MV-4-11 (cell line): ENCODE results near the gene PCMT1.
A peak's percentile ranks its signal among the peaks of the same experiment; 100 is the strongest.
"Not testable (repeated sequence)": the region's sequence is repeated elsewhere in the genome, so short reads cannot be mapped to it uniquely, and the experiment has no call there.

Experiments
- DNase-seq: peaks from one replicate; lab custom pipeline; 2025; lab: John Stamatoyannopoulos, UW

PCMT1 gene

DNA sequence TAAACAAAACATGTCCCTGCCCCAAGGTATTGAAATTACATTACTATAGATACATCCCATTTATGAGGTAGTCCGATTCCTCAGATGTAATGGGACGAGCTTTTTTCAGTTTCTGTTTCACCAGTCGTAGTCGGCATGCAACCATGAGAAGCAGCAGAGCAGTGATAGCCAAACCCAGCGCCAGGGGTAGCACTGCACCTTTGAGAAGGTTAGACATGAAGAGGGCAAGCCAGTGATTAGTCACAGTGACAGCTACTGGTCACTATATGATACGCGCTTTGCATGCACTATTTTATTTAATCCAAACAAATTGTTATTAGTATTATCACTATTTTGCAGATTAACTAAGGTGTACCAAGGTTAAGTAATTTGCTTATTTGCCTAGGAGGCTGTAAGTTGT is 71.0 kb downstream of the PCMT1 start:
- DNase-seq, result no peak

DNA sequence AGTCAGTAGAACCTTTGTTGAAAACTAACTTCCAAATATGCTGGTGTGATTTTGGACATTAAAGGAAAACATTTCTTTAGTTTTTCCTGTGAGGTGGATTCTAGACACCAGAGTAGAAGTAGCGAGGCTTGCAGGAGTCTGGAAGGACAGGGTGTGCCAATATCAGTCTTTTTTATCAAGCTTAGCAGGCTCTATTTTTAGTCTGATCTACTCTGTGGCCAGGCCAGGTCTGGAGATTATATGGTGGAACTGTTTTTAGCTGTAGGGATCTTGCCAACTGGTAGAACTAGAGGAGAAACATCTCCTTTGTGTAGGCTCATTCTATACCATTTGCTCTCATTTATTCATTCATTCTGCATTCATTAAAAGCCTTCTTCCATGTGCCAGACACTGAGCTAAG is 72.0 kb downstream of the PCMT1 start:
- DNase-seq, result no peak

DNA sequence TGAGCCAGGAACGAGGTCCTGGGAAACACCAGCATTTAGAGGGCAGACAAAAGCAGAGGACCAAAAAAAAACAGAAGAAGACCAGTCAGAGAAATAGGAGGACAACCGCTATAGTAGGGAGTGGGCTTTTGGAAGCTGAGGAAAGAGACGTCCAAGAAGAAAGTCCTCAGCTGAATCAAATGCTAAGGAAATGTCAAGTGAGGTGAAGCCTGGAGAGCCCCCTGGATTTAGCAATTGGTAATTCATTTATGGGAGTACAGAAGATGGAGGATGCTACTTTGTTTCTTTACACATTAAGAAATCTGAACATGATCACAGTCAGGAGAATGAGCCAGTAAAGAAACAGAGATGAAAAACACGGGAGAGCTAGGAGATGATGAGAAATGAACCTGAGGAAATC is 73.5 kb downstream of the PCMT1 start:
- DNase-seq, result no peak

DNA sequence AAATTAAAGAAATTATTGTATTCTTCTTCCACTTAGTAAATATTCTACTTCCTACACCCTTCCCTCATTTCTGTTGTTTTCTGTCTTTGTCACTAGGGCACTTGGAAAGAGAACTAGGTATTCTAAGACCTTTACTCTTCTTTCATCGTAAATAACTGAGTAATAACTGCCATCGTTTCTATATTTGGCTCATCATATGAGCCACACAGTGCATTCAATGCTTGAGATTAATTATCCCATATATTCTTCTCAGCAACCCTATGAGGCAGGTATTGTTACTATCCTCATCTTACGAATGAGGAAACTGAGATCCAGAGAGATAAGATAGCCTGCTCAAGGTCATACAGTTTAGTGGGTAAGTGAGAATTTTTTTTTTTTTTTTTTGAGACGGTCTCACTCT is 75.8 kb downstream of the PCMT1 start:
- no peak for DNase-seq

DNA sequence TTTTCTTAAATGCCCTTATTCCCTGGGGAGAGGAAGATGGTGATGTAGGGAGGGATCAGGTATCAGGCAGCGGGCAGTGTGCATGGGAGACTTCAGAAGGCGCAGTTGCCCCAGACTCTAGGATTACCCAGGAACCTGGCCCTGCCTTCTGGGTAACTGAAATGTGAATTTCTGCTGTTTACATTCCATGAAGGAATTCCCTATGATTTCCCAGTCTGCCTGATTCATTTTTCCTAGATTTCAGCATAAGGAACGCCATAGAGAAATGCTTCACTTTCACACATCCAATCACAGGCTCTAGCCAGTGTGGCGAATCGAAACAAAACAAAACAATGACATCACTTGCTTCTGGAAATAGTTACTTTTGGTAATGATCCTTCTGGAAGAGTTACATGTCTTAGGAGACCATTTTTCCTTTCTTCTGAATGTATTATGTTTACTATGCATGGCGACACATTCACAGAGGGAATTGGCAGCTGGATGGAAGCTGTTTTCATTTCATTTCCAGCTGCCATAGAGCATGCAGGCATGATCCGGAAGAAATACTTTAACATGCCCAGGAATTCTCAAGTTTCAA is 81.3 kb downstream of the PCMT1 start:
- DNase-seq, result no peak

DNA sequence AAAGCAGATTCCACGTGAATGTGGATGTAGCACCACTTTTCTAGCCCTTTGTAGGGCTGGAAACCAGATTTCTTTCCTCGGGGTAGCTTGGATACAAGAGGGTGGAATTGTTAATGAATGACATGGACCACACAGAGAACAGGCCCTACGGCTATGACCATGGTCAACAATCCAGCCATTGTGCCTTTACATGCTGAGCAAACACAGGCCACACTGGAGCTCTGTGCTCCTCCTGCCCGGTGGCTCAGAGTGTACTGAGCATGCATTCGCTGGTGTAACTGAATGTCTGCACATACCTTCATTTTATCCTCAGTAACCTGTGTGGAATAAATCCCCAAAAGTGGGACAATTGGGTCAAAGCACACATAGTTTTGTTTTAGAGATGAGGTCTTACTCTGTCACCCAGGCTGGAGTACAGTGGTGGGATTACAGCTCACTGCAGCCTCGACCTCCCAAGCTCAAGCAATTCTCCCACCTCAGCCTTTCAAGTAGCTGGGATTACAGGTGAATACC is 81.8 kb downstream of the PCMT1 start:
- no peak for DNase-seq

DNA sequence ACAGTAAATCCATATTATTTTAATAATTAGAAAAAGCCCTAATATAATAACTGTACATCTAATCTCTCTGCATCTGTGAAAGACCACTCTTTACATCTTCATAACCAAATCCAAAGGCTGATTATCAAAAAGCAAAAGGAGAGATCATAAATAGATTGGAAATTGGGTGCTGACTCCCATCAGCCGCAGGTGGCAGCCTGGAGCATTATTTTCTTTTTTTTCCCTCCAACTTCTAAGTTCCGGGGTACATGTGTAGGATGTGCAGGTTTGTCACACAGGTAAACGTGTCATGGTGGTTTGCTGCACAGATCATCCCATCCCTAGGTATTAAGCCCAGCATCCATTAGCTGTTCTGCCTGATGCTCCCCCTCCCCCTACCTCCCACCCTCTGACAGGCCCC is 84.1 kb downstream of the PCMT1 start:
- DNase-seq, result no peak

DNA sequence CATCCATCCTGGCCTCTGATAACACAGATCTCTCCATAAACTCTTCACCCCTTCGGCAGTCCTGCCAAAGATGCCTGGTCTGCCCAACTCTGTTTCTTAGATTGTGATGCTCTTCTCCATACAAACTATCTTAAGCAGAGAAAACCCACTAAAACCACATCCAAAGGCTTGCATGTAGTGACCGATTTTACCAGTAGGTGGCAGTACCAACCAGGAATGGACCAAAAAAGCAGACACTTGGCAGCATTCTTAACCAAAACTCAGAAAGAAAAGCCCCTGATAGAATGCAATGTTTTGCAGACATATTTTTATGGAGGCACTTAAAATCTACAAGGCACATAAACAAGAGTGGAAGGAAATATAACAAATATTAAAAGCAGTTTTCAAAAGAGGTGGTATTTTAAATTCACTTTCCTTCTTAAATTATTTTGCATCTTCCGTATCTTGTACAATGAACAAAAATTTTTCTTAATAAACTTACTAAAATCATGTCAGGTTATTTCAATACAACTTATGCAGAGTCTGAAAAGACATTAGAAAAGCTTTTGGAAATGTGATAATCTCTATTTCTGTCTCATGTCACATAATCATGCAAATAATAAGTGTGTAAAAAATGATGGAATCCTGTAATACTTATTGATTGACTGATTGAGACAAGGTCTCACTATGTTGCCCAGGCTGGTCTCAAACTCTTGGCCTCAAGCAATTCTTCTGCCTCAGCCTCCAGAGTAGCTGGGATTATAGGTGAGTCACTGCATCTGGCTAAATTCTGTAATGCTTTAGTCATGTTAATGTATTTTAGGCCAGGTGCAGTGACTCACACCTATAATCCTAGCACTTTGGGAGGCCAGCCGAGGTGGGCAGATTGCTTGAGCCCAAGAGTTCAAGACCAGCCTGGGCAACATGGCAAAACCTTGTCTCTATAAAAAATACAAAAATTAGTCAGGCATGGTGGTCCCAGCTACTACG is 85.3 kb downstream of the PCMT1 start:
- DNase-seq, result peak; percentile 51

DNA sequence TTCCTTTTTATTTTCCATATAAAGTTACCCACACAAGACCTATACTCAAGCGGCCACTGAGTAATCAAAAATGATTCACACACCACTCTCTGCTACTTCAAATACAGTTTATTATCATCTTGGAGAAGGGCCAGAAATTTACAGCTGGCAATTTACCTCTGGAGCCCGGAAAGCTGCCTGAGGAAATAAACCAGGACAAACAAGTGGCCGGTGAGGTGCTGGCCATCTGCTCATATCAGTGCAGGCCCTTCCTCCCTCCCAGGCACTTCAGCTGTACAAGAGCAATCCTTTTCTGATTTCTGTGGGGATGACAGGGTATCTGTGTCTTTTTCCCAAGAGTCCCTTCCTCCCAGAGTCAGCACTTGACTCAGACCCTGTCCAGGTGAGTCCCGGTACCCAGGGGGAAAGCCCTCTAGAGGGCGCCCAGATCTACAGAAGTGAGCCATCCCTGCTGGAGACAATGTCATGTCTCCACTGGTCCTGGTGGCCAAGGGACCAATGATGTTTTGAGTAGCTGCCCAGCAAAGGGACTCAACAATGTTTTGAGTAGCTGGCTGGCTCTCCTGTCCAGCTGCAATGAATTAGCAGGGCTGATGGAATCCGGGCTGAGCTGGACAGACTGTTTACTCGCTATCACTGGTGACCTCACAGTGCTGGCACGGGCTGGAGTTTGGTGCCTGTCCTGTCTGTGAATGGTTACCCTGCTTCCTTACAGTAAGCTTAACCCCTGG is 91.0 kb downstream of the PCMT1 start:
- peak; percentile 16 for DNase-seq

DNA sequence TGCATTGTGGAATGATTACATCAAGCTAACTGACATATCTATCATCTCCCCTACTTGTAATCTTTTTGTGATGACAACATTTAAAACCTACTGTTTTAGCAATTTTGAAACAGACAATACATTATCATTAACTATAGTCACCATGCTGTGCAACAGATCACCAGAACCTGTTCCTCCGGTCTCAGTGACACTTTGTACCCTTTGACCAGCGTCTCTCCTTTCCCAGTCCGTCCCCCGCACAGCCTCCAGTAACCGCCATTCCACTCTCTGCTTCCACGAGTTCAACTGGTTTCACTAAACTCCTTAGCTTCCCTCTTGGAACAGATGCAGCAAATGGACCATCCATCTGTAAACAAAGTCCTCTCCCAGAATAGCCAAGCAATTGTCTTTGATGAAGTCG is 92.8 kb downstream of the PCMT1 start:
- no peak for DNase-seq

DNA sequence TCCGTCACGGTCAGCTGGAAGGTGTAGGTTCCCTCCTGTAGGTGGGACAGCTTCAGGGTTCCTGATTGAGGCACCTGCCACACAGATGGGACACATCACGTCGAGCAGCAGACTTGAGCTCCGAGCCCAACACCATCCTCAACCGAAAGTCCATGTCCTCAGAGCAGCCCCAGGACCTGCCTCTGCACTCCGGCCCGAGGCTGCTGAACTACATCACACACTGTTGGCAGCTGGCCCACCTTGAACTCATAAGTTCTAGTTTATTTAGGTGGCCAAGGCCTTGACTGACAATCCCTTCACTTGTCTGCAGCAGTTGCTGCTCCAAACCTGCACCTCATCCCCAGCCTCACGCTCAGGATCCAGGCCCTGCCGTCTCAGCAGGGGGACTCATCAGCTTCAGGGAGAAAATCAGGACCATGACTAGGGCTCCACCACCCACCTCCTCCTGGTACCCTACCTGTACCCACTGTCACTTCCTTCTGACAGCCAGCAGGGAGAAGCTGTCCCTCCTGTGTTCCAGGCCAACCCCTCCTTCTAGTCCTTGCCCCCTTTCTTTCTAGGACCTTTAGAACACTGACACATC is 93.6 kb downstream of the PCMT1 start:
- no peak for DNase-seq

DNA sequence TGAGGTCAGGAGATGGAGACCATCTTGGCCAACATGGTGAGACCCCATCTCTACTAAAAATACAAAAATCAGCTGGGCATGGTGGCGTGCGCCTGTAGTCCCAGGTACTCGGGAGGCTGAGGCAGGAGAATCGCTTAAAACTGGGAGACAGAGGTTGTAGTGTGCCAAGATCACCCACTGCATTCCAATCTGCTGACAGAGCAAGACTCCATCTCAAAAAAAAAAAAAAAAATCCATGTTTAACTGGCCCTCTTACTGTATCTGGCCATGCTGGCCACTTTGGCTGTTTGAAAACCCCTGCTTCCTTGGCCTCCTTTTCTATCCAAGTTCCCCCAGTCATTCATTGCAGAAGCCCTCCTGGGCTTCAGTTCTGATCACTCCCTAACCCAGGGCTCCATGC is 94.5 kb downstream of the PCMT1 start:
- DNase-seq, result not testable (repeated sequence)

DNA sequence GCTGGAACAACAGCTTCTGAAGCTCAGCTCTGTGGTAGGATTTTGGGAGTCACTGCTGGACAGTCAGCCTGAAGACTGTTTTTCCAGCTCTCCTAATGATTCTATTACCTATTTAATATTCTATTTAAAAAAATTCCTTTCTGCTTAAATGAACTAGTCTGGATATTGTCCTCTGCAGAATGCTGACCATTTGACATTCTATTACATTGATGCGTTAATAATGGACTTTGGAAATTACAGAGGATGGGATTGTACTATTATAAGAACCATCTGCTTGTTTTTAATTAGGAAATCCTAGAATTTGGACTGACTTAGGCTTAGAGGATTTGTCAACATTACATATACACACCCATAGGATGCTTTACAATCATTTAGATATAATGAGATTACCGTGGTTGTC is 94.9 kb downstream of the PCMT1 start:
- DNase-seq, result no peak

DNA sequence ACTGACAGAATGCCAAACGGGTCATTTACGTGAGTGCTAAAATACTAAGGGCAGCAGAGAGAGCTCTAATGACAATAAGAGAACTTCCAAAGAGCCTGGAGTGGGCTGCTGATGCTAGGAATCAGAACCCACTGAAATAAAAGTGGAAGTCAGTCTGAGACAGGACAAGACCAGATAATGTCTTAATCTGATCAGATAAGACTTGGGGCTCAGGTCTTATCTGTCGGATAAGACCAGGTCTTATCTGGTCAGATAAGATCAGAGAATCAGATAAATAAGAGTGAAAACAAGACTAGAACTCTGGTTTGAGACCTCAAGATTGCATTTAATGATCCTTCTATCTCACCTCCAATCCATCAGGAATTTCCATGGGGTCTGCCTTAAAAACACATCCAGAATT is 96.0 kb downstream of the PCMT1 start:
- no peak for DNase-seq

DNA sequence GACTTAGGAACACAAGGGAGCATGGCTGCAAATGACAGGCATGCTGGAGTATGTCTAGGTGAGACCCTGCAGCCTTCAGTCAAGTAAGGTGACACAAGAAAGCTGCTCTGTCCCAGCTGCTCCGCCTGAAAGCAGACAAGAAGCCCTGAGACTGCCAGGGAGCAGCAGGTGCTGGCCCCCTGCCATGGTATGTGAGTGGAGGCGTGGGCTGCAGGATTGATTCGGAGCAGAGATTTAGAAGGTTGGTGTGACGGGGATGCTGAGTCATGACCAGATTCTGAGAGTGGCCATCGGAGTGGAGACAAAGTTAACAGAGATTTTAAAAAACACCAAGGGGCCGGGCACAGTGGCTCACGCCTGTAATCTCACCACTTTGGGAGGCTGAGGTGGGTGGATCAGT is 96.8 kb downstream of the PCMT1 start:
- no peak for DNase-seq

DNA sequence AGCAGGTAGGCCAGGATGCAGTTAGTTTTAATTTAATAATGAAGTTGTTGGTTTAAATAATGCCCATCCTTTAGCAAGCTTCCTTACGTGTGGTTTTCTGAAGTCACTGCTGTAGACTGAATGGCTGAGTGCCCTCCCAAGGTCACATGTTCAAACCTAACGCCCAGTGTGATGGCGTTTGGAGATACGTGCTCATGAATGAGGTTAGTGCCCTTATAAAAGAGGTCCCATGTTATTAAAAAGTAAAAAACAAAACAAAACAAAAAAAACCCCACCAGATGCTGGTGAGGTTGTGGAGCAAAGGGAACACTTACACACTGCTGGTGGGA is 98.4 kb downstream of the PCMT1 start:
- no peak for DNase-seq

DNA sequence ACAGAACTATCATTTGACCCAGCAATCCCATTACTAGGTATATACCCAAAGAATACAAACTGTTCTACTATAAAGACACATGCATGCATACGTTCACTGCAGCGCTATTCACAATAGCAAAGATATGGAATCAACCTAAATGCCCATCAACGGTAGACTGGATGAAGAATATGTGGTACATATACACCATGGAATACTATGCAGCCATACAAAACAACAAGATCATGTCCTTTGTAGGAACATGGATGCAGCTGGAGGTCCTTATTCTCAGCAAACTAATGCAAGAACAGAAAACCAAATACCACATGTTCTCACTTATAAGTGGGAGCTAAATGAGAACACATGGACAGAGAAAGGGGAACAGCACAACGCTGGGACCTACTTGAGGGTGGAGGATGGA is 98.8 kb downstream of the PCMT1 start:
- not testable (repeated sequence) for DNase-seq

DNA sequence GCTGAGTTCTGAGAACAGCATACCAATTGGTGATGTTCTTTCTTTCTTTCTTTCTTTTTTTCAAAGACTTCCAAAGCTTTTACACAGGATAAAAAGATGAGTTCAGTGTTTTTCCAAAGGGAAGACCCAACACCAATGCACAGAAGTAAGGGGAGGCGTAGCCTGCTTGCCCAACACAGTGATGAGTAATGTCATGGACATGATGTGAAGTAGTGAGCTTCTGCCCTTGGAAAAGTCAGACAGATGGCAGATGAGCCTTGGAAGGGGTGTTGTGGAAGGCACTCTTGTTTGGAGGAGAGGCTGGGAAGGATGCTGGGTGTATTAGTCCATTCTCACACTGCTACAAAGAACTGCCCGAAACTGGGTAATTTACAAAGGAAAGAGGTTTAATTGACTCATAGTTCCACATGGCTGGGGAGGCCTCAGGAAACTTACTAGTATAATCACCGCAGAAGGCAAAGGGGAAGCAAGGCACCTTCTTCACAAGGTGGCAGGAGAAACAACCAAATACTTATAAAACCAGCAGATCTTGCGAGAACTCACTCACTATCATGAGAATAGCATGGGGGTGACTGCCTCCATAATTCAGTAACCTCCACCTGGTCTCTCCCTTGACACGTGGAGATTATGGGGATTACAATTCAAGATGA is 102.0 kb downstream of the PCMT1 start:
- DNase-seq, result no peak

DNA sequence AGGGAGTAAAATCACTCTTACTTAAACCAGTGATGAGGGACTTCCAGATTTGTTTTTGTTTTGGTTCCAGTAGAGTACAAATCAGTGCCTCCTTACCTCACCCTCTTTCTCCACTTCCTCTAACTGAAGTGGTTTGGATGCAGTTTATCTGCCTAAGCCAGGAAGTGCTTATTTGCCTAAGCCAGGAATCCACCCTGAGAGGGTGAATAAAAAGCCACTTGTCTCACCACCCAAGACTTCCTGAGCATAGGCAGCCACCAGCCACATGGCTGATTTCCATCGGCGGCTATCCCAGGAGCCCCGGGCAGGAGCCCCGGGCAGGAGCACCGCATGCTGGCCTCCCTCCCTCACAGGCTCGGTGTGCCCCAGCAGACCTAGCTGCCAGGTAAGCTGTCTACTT is 102.6 kb downstream of the PCMT1 start:
- peak; percentile 35 for DNase-seq

DNA sequence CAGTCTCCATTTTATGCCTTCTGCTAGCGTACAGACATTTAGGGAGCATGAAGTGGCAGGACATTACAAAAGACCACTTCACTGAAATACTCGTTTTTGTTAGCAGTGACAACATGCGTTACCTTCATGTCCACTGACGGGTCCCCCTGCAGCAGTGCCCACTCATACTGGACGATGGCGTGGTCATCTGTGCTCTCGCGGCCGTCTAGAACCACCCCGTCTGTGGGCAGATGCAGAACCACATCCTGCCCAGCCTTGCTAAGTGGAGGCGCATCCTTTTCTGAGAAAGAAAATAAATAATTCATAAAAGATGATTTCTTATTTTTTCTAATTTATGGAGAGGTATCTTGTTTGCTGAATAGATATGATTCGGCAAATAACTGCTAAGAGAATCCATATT is 103.3 kb downstream of the PCMT1 start:
- no peak for DNase-seq

DNA sequence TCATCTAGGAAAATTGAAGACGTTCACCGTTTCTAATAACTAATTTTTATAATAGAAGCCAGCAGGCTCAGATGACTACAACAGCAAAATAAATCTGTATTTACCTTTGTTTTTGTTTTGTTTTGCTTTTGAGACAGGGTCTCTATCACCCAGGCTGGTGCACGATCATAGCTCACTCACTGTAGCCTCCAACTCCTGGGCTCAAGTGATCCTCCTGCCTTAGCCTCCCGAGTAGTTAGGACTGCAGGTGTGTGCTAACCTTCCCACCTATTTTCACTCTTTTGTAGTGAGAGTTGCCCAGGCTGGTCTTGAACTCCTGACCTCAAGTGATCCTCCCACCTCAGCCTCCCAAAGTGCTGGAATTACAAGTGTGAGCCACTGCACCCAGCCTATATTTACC is 104.5 kb downstream of the PCMT1 start:
- DNase-seq, result not testable (repeated sequence)

DNA sequence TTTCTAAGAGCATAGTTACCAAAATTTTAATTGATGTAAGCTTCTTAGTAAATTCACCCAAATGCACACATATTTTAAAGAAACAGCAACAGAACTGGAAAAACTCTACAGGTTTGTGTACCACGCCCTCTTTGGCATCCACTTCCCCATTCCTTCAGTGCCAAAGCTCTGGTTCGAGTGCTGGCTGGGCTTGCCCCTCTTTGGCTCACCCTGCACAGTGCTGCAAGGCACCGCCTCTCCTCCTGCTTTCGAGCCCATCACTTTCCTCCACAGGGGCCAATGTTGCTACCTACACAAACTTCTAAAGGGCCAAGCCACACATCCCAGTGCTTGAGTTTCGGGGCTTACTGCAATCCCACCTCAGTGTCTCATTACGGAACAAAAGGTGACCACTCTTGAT is 105.0 kb downstream of the PCMT1 start:
- DNase-seq, result peak; percentile 18
